ENCODE measurements around the gene SARM1.

DNA sequence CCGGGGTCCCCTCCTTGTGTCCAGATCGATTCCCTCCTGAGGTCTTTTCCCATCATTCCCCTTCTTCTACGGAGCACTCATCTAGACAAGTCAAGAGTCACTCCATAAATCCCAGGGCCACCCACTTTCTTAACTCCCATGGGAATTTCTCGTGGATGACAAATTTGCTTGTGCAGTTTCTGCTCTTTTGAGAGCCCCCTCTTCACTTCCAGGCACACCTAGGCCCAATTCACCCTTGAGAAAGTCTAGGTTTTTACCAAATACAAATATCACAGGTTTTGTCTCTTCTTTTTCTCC lies 13.6 kb upstream of the SARM1 start:
- TF ChIP-seq, protein P1, sequence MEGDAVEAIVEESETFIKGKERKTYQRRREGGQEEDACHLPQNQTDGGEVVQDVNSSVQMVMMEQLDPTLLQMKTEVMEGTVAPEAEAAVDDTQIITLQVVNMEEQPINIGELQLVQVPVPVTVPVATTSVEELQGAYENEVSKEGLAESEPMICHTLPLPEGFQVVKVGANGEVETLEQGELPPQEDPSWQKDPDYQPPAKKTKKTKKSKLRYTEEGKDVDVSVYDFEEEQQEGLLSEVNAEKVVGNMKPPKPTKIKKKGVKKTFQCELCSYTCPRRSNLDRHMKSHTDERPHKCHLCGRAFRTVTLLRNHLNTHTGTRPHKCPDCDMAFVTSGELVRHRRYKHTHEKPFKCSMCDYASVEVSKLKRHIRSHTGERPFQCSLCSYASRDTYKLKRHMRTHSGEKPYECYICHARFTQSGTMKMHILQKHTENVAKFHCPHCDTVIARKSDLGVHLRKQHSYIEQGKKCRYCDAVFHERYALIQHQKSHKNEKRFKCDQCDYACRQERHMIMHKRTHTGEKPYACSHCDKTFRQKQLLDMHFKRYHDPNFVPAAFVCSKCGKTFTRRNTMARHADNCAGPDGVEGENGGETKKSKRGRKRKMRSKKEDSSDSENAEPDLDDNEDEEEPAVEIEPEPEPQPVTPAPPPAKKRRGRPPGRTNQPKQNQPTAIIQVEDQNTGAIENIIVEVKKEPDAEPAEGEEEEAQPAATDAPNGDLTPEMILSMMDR (IDR thresholded peaks at IDR 0.05 in 2 of 3, conservative IDR thresholded peaks at IDR 0.05 in 1 of 3; ENCODE audit: insufficient read depth in 2 of 3, low read depth in 1 of 3, low read length in 3 of 3), result no peak
- TF ChIP-seq U2AF2 (optimal IDR thresholded peaks at IDR 0.05; ENCODE audit: low read depth, low read length) (no peak), RAD21 (CRISPR knock-in tag; conservative IDR thresholded peaks at IDR 0.05 in 1 of 2, IDR thresholded peaks at IDR 0.05 in 1 of 2) (no peak), ZNF124 (CRISPR knock-in tag; IDR thresholded peaks at IDR 0.05) (no peak), KAT8 (IDR thresholded peaks at IDR 0.05; ENCODE audit: low read depth) (no peak)

Data from K562 (cell line).